WI38 (cell line): ENCODE data around the gene PAK1IP1.
"Not testable (repeated sequence)": the region's sequence is repeated elsewhere in the genome, so short reads cannot be mapped to it uniquely, and the experiment has no call there.

Experiments used
- H3K4me3 ChIP-seq: 2 replicates; pipeline ENCODE4 v1.5.1; 2011; ENCODE audit warnings: low read depth, mild to moderate bottlenecking, control low read depth, low read length
- TF ChIP-seq, protein P1 (sequence below): IDR thresholded peaks from 2 replicates; pipeline ENCODE4 v1.5.1; 2012; ENCODE audit warnings: low read depth, mild to moderate bottlenecking, control low read depth, low read length

Gene PAK1IP1

DNA sequence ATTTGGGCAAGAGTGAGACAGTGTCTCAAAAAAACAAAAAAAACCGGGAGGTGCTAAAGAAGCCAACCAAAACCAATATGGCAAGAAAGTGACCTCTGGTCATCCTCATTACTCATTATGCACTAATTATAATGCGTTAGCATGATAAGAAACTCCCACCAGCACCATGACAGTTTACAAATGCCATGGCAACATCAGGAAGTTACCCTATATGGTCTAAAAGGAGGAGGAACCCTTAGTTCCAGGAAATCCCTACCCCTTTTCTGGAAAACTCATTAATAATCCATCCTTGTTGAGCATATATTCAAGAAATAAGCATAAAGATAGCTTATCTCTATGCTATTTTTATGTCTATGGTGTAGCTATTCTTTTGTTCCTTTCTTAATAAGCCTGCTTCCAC is 32.0 kb upstream of the PAK1IP1 start:
- TF ChIP-seq, protein P1, sequence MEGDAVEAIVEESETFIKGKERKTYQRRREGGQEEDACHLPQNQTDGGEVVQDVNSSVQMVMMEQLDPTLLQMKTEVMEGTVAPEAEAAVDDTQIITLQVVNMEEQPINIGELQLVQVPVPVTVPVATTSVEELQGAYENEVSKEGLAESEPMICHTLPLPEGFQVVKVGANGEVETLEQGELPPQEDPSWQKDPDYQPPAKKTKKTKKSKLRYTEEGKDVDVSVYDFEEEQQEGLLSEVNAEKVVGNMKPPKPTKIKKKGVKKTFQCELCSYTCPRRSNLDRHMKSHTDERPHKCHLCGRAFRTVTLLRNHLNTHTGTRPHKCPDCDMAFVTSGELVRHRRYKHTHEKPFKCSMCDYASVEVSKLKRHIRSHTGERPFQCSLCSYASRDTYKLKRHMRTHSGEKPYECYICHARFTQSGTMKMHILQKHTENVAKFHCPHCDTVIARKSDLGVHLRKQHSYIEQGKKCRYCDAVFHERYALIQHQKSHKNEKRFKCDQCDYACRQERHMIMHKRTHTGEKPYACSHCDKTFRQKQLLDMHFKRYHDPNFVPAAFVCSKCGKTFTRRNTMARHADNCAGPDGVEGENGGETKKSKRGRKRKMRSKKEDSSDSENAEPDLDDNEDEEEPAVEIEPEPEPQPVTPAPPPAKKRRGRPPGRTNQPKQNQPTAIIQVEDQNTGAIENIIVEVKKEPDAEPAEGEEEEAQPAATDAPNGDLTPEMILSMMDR: no peak
- no peak overlapping the region for H3K4me3 ChIP-seq

DNA sequence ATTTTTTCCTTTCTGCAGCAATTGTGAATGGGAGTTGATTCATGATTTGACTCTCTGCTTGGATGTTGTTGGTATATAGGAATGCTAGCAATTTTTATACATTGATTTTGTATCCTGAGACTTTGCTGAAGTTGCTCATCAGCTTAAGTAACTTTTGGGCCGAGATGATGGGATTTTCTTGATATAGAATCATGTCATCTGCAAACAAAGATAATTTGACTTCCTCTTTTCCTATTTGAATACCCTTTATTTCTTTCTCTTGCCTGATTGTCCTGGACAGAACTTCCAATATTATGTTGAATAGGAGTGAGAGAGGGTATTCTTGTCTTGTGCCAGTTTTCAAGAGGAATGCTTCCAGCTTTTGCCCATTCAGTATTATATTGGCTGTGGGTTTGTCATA is 29.2 kb upstream of the PAK1IP1 start:
- H3K4me3 ChIP-seq: not testable (repeated sequence)

DNA sequence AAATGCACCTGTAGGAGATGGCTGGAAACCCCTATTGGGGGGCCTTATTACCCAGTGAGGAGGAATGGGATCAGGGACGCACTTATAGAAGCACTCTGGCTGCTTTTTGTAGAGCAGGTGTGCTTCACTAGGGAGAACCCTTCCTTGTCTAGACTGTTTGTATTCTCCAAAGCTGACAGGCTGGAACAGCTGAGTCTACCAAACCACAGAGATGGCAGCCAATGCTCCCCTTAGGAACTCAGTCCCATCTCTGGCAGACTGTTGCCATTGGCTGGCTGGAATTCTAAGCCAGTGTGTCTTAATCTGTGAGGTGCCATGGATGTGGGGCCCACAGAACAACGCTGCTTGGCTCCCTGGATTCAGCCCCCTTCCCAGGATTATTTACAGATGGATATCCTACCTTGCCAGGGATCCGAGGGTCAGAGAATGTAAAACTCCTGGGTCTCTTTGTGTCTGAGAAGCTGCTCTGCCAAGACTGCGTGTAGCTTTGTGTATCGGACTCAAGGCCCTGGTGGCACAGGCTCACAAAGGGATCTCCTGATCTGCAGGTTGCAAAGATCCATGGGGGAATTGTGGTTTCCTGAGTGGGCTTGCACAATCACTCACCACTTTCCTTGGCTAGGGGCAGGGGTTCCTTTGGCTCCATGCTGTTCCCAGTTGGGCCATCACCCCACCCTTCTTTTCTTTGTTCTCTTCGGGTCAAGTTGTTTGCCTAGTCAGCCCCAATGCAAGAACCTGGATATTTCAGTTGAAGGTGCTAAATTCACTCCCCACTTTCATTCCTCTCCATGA is 26.4 kb upstream of the PAK1IP1 start:
- TF ChIP-seq, protein P1: no peak

DNA sequence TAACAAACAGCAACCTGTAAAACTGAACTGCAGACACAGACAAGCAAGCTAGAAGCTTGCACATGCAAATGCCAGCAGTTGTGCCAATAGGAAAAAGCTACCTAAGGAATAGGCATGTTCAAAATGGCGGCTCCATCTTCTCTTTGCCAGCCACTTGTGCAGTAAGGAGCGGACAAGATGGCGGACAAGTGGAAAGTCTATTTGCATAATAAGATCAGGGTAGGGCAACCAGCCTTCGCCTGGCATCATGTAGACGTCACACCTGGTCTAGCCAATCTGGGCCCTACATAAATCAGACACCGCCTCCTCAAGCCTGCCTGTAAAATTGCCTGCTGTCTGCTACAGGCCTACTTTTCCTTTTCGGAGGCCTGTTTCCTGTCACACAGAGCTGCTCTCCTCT is 18.4 kb upstream of the PAK1IP1 start:
- TF ChIP-seq, protein P1: no peak
- no peak overlapping the region for H3K4me3 ChIP-seq

More for the DNA sequence above, 26.4 kb upstream of the PAK1IP1 start:
- no peak overlapping the region for H3K4me3 ChIP-seq

DNA sequence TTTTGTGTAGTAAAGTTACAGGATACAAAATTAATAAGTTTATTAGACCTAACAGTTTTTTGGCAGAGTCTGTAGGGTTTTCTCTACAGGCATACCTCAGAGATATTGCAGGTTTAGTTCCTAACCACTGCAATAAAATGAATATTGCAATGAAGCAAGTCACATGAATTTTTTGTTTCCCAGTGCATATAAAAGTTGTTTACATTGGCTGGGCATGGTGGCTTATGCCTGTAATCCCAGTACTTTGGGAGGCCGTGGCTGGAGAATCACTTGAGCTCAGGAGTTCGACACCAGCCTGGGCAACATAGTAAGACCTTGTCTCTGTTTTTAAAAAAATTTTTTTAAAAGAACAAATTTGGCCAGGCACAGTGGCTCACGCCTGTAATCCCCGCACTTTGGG is 16.3 kb upstream of the PAK1IP1 start:
- no peak overlapping the region for H3K4me3 ChIP-seq
- TF ChIP-seq, protein P1: no peak

DNA sequence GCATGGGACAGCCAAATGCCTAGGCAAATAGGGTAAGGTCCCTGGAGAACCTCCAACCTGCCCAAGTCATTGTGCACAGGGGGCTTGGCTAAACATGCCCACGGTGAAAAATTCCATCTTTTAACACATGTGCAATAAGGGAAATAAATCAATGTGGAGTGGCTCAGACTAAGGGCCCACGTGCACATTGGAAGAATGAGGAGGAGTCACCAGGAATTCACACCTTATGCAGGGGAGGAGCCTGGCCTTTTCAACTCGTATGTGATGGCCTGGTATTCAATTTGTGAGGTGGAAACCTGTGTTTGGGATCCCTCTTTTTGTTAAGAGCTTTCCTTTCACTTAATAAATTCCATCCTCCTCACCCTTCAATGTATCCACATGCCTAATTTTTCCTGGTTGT is 13.0 kb upstream of the PAK1IP1 start:
- TF ChIP-seq, protein P1: no peak
- H3K4me3 ChIP-seq: no peak overlapping the region

DNA sequence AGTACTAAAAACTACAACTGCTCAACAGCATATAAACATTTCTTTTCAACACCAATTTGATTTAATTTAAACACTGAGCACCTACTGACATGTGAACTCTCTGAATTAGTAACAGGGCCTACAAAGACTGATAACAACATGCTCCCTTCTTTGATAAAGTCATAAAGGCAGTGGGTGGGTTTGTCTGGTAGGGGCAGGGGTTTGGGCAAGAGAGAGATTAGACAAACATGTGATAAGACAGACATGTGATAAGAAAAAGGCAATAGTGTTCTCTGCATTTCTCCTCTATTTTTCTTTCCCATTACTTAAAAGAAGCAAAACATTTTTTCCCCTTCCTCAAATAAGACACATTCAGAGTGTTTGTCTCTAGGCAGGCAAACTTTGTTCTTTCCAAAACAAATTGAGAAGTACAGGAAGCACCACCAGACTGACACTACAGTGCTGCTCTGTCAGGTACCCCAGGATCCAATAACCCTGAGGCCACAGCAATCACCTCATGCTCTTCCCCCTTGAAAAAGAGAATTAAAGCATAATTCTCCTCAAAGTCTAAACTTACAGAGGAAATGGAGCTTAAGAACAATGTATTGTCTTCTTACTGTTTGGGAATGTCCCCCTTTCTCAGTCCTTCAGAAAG is 12.3 kb upstream of the PAK1IP1 start:
- TF ChIP-seq, protein P1: no peak
- no peak overlapping the region for H3K4me3 ChIP-seq
